Smooth muscle cell (in vitro differentiated cells): ENCODE measurements around the gene ATXN10. TPM values are rescaled to one million over a fixed set of nuclear protein-coding genes. Genes with fewer than 3 reads are reported as not detected.

Experiments used
- DNase-seq: peaks from one replicate; lab custom pipeline; 2025; ENCODE audit not compliant: unreplicated experiment; lab: John Stamatoyannopoulos, UW
- H2AFZ ChIP-seq: fragments of 200-600 bp; sonication (generic); 2 replicates; pipeline ENCODE4 v1.6.0; 2016; ENCODE audit warnings: antibody characterized with exemption, low read depth, mild to moderate bottlenecking
- H3F3A ChIP-seq: fragments of 200-600 bp; sonication (generic); 2 replicates; pipeline ENCODE4 v1.6.0; 2017; ENCODE audit warnings: antibody characterized with exemption, low read depth
- H3K27ac ChIP-seq: fragments of 200-600 bp; sonication (generic); 2 replicates; pipeline ENCODE4 v1.5.1; 2016; ENCODE audit warnings: low read depth, mild to moderate bottlenecking
- H3K27me3 ChIP-seq: fragments of 200-600 bp; sonication (generic); 2 replicates; pipeline ENCODE4 v1.6.1; 2016; ENCODE audit warnings: low read depth, mild to moderate bottlenecking
- H3K36me3 ChIP-seq: fragments of 200-600 bp; sonication (generic); 2 replicates; pipeline ENCODE4 v1.5.1; 2016; ENCODE audit warnings: low read depth
- H3K4me1 ChIP-seq: fragments of 200-600 bp; sonication (generic); 2 replicates; pipeline ENCODE4 v1.5.1; 2016; ENCODE audit warnings: low read depth
- H3K4me2 ChIP-seq: fragments of 200-600 bp; sonication (generic); 2 replicates; pipeline ENCODE4 v1.6.0; 2016; ENCODE audit warnings: mild to moderate bottlenecking
- H3K4me3 ChIP-seq: fragments of 200-600 bp; sonication (generic); 2 replicates; pipeline ENCODE4 v1.5.1; 2016; ENCODE audit warnings: mild to moderate bottlenecking
- H3K79me2 ChIP-seq: fragments of 200-600 bp; sonication (generic); 2 replicates; pipeline ENCODE4 v1.6.0; 2016; ENCODE audit warnings: low read depth, mild to moderate bottlenecking
- H3K9ac ChIP-seq: fragments of 200-600 bp; sonication (generic); 2 replicates; pipeline ENCODE4 v1.6.0; 2016; ENCODE audit warnings: low read depth
- H3K9me3 ChIP-seq: fragments of 200-600 bp; sonication (generic); replicated peaks from 2 replicates; pipeline ENCODE4 v1.5.1; 2016; ENCODE audit warnings: low read depth
- H4K20me1 ChIP-seq: fragments of 200-600 bp; sonication (generic); 2 replicates; pipeline ENCODE4 v1.6.0; 2016; ENCODE audit warnings: low read depth
- CTCF ChIP-seq: fragments of 200-600 bp; sonication (generic); IDR thresholded peaks from 2 replicates; pipeline ENCODE4 v1.5.1; 2017; ENCODE audit warnings: borderline replicate concordance, mild to moderate bottlenecking, antibody characterized with exemption; ENCODE audit not compliant: insufficient read depth, poor library complexity, severe bottlenecking
- WGBS: methylation state at CpG from one replicate; pipeline ENCODE4 v1.1.7; 2016; ENCODE audit warnings: low lambda C conversion rate; 5-methylcytosine and 5-hydroxymethylcytosine counted together
- polyA plus RNA-seq: library from polyadenylated mRNA; unstranded; fragments of >200 nt; fragmentation: Nextera tagmentation; extraction: Ambion mirVana; gene quantifications from 2 replicates; pipeline ENCODE4 v1.2.1, GENCODE V29; 2016
- total RNA-seq: library from RNA; depleted of rRNA; stranded (reverse); fragments of >200 nt; gene quantifications from 2 replicates; pipeline ENCODE4 v1.2.3, GENCODE V29; 2014

The ATXN10 gene
- total and polyA plus RNA-seq, 2 experiments from 2014 or later, result 117 to 131 TPM

- H3K36me3 ChIP-seq, result no peaks in the 10 kb centered on the region
- no peaks in the 10 kb centered on the region for H3K79me2 ChIP-seq
- no peak overlapping the region for H3K9ac ChIP-seq
- no peak for DNase-seq
- TF ChIP-seq CTCF, result no peak
- 89% methylated on average over 22 of the region's 22 CpGs for WGBS
- H3K4me3 ChIP-seq, result no peak overlapping the region
- H3F3A ChIP-seq, result no peaks in the 10 kb centered on the region
- H2AFZ ChIP-seq, result no peak overlapping the region
- H4K20me1 ChIP-seq, result no peaks in the 10 kb centered on the region
- peaks cover 12% of the 10 kb centered on the region for H3K4me1 ChIP-seq
- no peaks in the 10 kb centered on the region for H3K9me3 ChIP-seq
- no peak overlapping the region for H3K27ac ChIP-seq
- H3K27me3 ChIP-seq, result peaks cover 9% of the 10 kb centered on the region
- H3K4me2 ChIP-seq, result no peak overlapping the region
Observed at GRCh38 chr22:45880091-45880715, 208.6 kb downstream of the ATXN10 start.

DNA sequence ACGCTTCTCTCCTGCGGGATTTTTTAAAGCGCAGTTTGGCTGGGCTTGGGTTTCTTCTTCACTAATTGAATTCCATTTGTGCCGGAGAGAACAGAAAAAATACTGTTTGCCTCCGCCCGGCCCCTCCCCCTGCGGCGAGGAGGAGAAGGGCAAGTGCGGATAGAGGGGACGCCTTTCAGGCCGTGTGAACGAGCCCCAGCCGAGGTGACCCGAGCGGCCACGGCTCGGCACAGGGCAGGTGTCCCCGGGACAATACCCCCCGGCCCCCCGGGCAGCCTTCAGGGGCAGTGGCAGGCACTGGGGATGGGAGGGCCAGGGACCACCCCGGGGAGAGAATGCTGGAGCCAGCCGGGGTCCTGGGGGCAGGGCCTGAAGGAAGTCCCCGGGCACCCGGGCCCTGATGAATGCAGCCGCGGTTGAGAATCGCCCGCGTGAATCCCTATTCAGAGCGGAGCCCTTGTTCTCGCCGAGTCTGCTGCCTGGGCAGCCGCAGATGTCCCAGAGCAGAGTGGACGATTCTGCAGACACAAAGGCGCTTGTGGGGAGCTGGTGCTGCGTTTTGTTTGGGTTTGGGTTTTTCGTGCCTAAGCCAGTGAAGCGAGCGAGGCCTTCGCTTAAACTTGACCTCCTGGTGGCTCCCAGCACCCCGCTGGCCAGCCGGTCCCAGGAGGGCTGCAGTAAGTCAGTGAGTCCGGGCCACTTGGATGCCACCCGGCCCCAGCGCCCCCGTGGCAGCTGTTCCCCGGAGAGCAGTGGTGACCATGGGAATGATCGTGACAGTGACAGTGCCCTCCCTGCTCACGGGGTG, 209.3 kb downstream of the ATXN10 start:
- Histone ChIP-seq H3K36me3 (no peaks in the 10 kb centered on the region), H4K20me1 (no peaks in the 10 kb centered on the region), H3K4me1 (peaks cover 12% of the 10 kb centered on the region), H3K9ac (no peak overlapping the region), H3K27ac (no peak overlapping the region), H3F3A (no peaks in the 10 kb centered on the region), H3K9me3 (no peaks in the 10 kb centered on the region), H3K27me3 (peaks cover 9% of the 10 kb centered on the region), H3K4me2 (no peak overlapping the region), H3K79me2 (no peaks in the 10 kb centered on the region), H2AFZ (no peak overlapping the region), H3K4me3 (no peak overlapping the region)
- 75% methylated on average over 46 of the region's 49 CpGs for WGBS
- TF ChIP-seq CTCF, result no peak
- DNase-seq, result no peak

DNA sequence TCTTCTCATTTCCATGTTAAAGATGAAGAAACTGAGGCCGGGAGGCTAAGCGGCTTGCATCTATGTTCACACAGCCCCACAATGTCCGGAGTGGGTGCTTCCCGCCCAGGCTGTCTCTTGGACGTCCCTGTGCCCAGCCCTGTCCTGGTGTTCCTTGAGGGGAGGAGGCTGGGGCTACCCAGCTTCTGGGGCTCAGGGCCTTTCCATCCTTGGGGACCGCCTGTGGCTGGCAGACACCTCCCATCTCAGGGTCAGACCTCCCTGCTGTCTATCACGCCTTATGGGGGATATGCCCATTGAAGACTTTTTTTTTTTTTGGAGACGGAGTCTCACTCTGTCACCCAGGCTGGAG, 209.9 kb downstream of the ATXN10 start:
- 95% methylated on average over 7 of the region's 8 CpGs for WGBS
- no peaks in the 10 kb centered on the region for H3K9me3 ChIP-seq
- H3K27ac ChIP-seq, result no peak overlapping the region
- H3K27me3 ChIP-seq, result peaks cover 9% of the 10 kb centered on the region
- TF ChIP-seq CTCF, result no peak
- H3K79me2 ChIP-seq, result no peaks in the 10 kb centered on the region
- DNase-seq, result no peak
- no peak overlapping the region for H3K9ac ChIP-seq
- H3K4me1 ChIP-seq, result peaks cover 12% of the 10 kb centered on the region
- H2AFZ ChIP-seq, result no peak overlapping the region
- no peaks in the 10 kb centered on the region for H4K20me1 ChIP-seq
- H3K4me2 ChIP-seq, result no peak overlapping the region
- no peaks in the 10 kb centered on the region for H3F3A ChIP-seq
- H3K4me3 ChIP-seq, result no peak overlapping the region
- H3K36me3 ChIP-seq, result no peaks in the 10 kb centered on the region
